Chondrocyte (in vitro differentiated cells): ENCODE results near the gene HMGCS2. TPM values are rescaled to one million over a fixed set of nuclear protein-coding genes. Genes with fewer than 3 reads are reported as not detected.

Source experiments
- DNase-seq: peaks from one replicate; pipeline ENCODE4 v3.0.0; 2021; ENCODE audit warnings: mixed read lengths, low spot score
- H3K27ac Mint-ChIP-seq: one replicate; pipeline ENCODE4 v1.8.0; 2021; ENCODE audit warnings: mild to moderate bottlenecking, moderate library complexity, mixed read lengths; ENCODE audit not compliant: unreplicated experiment
- H3K27me3 Mint-ChIP-seq: 2 replicates; pipeline ENCODE4 v1.8.0; 2021; ENCODE audit warnings: low read depth, mixed read lengths
- H3K36me3 Mint-ChIP-seq: 2 replicates; pipeline ENCODE4 v1.8.0; 2021; ENCODE audit warnings: low read depth, mixed read lengths
- H3K4me1 Mint-ChIP-seq: 2 replicates; pipeline ENCODE4 v1.8.0; 2021; ENCODE audit warnings: low read depth, mild to moderate bottlenecking, mixed read lengths
- H3K4me3 Mint-ChIP-seq: one replicate; pipeline ENCODE4 v1.8.0; 2021; ENCODE audit warnings: mild to moderate bottlenecking, moderate library complexity, mixed read lengths; ENCODE audit not compliant: unreplicated experiment
- H3K9me3 Mint-ChIP-seq: 2 replicates; pipeline ENCODE4 v1.8.0; 2021; ENCODE audit warnings: low read depth, mixed read lengths
- total RNA-seq: library from RNA; stranded (reverse); gene quantifications from 3 replicates; pipeline ENCODE4 v1.2.1, GENCODE V29; 2021
- TF ChIP-seq, protein P1 (sequence below): fragments of 200-600 bp; sonication (generic); IDR thresholded peaks from 2 replicates; pipeline ENCODE4 v1.5.0; 2021; ENCODE audit warnings: antibody characterized with exemption, mild to moderate bottlenecking, moderate library complexity

The HMGCS2 gene
- total RNA-seq, 1 donor from 2014 or later, result not detected

DNA sequence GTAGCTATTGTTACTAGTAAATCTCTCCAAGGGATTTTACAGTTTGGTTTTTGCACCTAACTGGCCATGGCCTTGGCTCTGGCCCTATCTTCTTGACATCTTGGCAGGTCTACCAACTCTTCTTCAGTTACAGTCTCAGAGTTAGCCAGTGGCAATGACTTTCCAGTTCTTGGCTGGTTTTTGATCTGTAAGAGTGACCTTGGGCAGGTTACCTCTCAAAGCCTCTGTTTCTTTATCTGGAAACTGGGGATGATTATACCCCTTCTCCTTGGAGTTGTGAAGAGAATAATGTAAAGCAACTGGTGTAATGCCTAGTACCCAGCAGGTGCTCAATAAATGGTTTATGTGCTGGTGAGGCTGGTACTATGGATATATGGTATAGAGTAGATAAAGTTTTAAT lies 50.3 kb downstream of the HMGCS2 start:
- Mint-ChIP-seq H3K4me3 (no peak overlapping the region), H3K9me3 (no peaks in the 10 kb centered on the region), H3K36me3 (peaks cover 24% of the 10 kb centered on the region)

GRCh38 chr1:119715542-119715941 lies 53.2 kb downstream of the HMGCS2 start:
- Mint-ChIP-seq H3K36me3 (peaks cover 6% of the 10 kb centered on the region), H3K9me3 (no peaks in the 10 kb centered on the region), H3K27me3 (no peaks in the 10 kb centered on the region), H3K4me1 (peaks cover 55% of the 10 kb centered on the region), H3K4me3 (peak overlapping the region; percentile 23), H3K27ac (peak overlapping the region; percentile 65)
- no peak for DNase-seq
- TF ChIP-seq, protein P1, sequence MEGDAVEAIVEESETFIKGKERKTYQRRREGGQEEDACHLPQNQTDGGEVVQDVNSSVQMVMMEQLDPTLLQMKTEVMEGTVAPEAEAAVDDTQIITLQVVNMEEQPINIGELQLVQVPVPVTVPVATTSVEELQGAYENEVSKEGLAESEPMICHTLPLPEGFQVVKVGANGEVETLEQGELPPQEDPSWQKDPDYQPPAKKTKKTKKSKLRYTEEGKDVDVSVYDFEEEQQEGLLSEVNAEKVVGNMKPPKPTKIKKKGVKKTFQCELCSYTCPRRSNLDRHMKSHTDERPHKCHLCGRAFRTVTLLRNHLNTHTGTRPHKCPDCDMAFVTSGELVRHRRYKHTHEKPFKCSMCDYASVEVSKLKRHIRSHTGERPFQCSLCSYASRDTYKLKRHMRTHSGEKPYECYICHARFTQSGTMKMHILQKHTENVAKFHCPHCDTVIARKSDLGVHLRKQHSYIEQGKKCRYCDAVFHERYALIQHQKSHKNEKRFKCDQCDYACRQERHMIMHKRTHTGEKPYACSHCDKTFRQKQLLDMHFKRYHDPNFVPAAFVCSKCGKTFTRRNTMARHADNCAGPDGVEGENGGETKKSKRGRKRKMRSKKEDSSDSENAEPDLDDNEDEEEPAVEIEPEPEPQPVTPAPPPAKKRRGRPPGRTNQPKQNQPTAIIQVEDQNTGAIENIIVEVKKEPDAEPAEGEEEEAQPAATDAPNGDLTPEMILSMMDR, result no peak

More for the DNA sequence above, 50.3 kb downstream of the HMGCS2 start:
- Mint-ChIP-seq H3K27ac (no peak overlapping the region), H3K4me1 (peaks cover 49% of the 10 kb centered on the region), H3K27me3 (no peaks in the 10 kb centered on the region)
- DNase-seq, result no peak
- TF ChIP-seq, protein P1, result no peak

GRCh38 chr1:119714583-119714982 lies 54.1 kb downstream of the HMGCS2 start:
- H3K36me3 Mint-ChIP-seq, result peaks cover 2% of the 10 kb centered on the region
- H3K9me3 Mint-ChIP-seq, result no peaks in the 10 kb centered on the region
- no peaks in the 10 kb centered on the region for H3K27me3 Mint-ChIP-seq
- peaks cover 55% of the 10 kb centered on the region for H3K4me1 Mint-ChIP-seq
- peak overlapping the region; percentile 87 for H3K4me3 Mint-ChIP-seq
- no peak for DNase-seq
- TF ChIP-seq, protein P1, result no peak
- peak overlapping the region; percentile 99 for H3K27ac Mint-ChIP-seq

GRCh38 chr1:119713749-119714456 lies 54.8 kb downstream of the HMGCS2 start:
- H3K27ac Mint-ChIP-seq, result peak overlapping the region; percentile 99
- no peak for DNase-seq

DNA sequence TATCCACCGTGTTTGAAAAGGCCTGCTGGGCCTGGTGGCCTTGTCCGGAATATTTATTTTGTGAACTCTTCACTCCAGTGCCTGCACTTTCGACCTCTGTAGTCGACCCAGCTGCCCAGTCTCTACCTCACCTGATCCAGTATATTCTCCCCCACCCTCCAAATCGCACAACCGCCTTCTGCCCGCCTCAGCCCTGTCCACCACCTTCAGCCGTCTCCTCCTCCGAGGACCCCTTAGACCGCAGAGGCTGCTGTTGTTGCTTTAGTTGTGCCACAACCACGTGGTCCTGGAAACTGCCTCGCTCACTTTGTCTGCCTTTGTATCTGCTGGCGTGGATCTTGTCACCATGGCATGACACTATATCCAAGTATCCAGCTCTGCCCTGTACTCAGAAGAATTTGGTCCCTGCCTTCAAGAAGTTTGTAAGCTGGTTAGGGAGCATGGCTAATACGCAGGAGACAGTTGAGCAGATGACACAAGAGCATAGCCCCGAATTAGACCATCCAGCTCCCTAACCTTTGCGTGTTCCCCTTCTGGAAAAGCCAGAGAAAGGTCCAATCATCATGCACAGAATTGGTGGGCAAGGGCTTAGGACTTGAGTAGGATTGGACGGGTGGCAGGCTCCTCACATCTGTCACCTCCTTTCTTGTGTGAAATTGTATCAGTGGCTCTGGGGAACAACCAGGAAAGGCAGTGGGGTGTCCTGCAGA lies 55.5 kb downstream of the HMGCS2 start:
- no peak for DNase-seq
- TF ChIP-seq, protein P1, result no peak
- H3K36me3 Mint-ChIP-seq, result peaks cover 2% of the 10 kb centered on the region
- H3K9me3 Mint-ChIP-seq, result no peaks in the 10 kb centered on the region
- H3K4me1 Mint-ChIP-seq, result peaks cover 44% of the 10 kb centered on the region
- no peaks in the 10 kb centered on the region for H3K27me3 Mint-ChIP-seq
- H3K27ac Mint-ChIP-seq, result peak overlapping the region; percentile 99
- peak overlapping the region; percentile 87 for H3K4me3 Mint-ChIP-seq

More at GRCh38 chr1:119713749-119714456, 54.8 kb downstream of the HMGCS2 start:
- Mint-ChIP-seq H3K27me3 (no peaks in the 10 kb centered on the region), H3K4me1 (peaks cover 51% of the 10 kb centered on the region), H3K9me3 (no peaks in the 10 kb centered on the region), H3K4me3 (peak overlapping the region; percentile 87), H3K36me3 (peaks cover 2% of the 10 kb centered on the region)
- TF ChIP-seq, protein P1, result no peak
